SK-N-MC (cell line): ENCODE measurements around the gene SLITRK1.

ENCODE experiments used
- EZH2 ChIP-seq: fragments of 200-600 bp; sonication (generic); IDR thresholded peaks from one replicate; pipeline ENCODE4 v1.6.1; 2017; ENCODE audit warnings: antibody characterized with exemption
- FOXP2 ChIP-seq: optimal IDR thresholded peaks from 2 replicates; pipeline ENCODE3; 2011; ENCODE audit warnings: mild to moderate bottlenecking, moderate library complexity; ENCODE audit not compliant: insufficient read depth; ENCODE audit errors: extremely low read length, control extremely low read depth
- POLR2AphosphoS5 ChIP-seq: IDR thresholded peaks from 2 replicates; pipeline ENCODE4 v1.6.1; 2012; ENCODE audit warnings: mild to moderate bottlenecking, low read depth, low read length, borderline replicate concordance

- no peak for TF ChIP-seq POLR2AphosphoS5
- TF ChIP-seq EZH2 = no peak
- TF ChIP-seq FOXP2 = no peak
Measured at GRCh38 chr13:83890358-83890757, 8.1 kb upstream of the SLITRK1 start.
